A549 (cell line): ENCODE measurements around the gene ZNF672.

Source experiments
- CTCF ChIP-seq: fragments of >200 bp; sonication (Bioruptor Twin); formaldehyde crosslinking; IDR thresholded peaks from 3 replicates; pipeline ENCODE4 v1.5.1; 2016
- FOSL2 ChIP-seq, 2 experiments: fragments of 450-650 bp in 1 of 2; fragments of >200 bp in 1 of 2; sonication (Bioruptor Twin) in 1 of 2; formaldehyde crosslinking; IDR thresholded peaks; 2 replicates each; pipeline versions ENCODE4 v1.5.0 to v1.6.1; 2016 to 2020; ENCODE audit warnings: mild to moderate bottlenecking in 1 of 2, moderate library complexity in 1 of 2
- GATA3 ChIP-seq: IDR thresholded peaks from 2 replicates; pipeline ENCODE4 v1.6.1; 2012; ENCODE audit warnings: borderline replicate concordance
- HDAC2 ChIP-seq: fragments of 200-600 bp; sonication (generic); IDR thresholded peaks from 2 replicates; pipeline ENCODE4 v1.6.1; 2016
- HOXB5 ChIP-seq: fragments of 250-450 bp; sonication (Bioruptor Pico); IDR thresholded peaks from 2 replicates; pipeline ENCODE4 v1.5.0; 2020; ENCODE audit warnings: mild to moderate bottlenecking, moderate library complexity
- JUNB ChIP-seq: fragments of >200 bp; sonication (Bioruptor Twin); formaldehyde crosslinking; IDR thresholded peaks from 2 replicates; pipeline ENCODE4 v1.6.1; 2016
- MAFK ChIP-seq: fragments of 450-650 bp; IDR thresholded peaks from 2 replicates; pipeline ENCODE4 v1.6.1; 2014; ENCODE audit not compliant: partially characterized antibody
- MAX ChIP-seq: IDR thresholded peaks from 2 replicates; pipeline ENCODE4 v1.6.1; 2012
- PBX3 ChIP-seq: IDR thresholded peaks from 2 replicates; pipeline ENCODE4 v1.6.1; 2012
- POLR2A ChIP-seq: IDR thresholded peaks from 2 replicates; pipeline ENCODE4 v1.6.1; 2012; ENCODE audit warnings: mild to moderate bottlenecking, low read length
- RAD21 ChIP-seq, 2 experiments: fragments of >200 bp in 1 of 2; sonication (Bioruptor Twin) in 1 of 2; formaldehyde crosslinking in 1 of 2; IDR thresholded peaks in 1 of 2; conservative IDR thresholded peaks in 1 of 2; 2 replicates in 1 of 2; 3 replicates in 1 of 2; pipeline ENCODE4 v1.6.1; 2012 to 2018; ENCODE audit warnings: inconsistent platforms in 1 of 2
- REST ChIP-seq: fragments of 200-600 bp; sonication (generic); IDR thresholded peaks from 2 replicates; pipeline ENCODE4 v1.6.1; 2016; ENCODE audit warnings: antibody characterized with exemption, mild to moderate bottlenecking, moderate library complexity
- SMC3 ChIP-seq: fragments of >200 bp; sonication (Bioruptor Twin); formaldehyde crosslinking; IDR thresholded peaks from 3 replicates; pipeline ENCODE4 v1.6.1; 2018; ENCODE audit warnings: inconsistent platforms

GRCh38 chr1:248813546-248813945 is 24.5 kb upstream of the ZNF672 start:
- no peak for TF ChIP-seq SMC3
- TF ChIP-seq POLR2A = no peak
- TF ChIP-seq REST = no peak
- TF ChIP-seq GATA3 = no peak
- no peak for TF ChIP-seq MAFK
- TF ChIP-seq PBX3 = no peak
- TF ChIP-seq CTCF = no peak
- TF ChIP-seq FOSL2 (IDR thresholded peaks at IDR 0.05) = no peak
- TF ChIP-seq FOSL2 (CRISPR knock-in tag; IDR thresholded peaks at IDR 0.05) = no peak
- no peak for TF ChIP-seq RAD21 (conservative IDR thresholded peaks at IDR 0.05 in 1 of 2, IDR thresholded peaks at IDR 0.05 in 1 of 2)
- TF ChIP-seq HDAC2 = no peak
- TF ChIP-seq JUNB = no peak
- no peak for TF ChIP-seq MAX
- no peak for TF ChIP-seq HOXB5 (CRISPR knock-in tag)
